Measurements from ENCODE around the gene PSMD6.

The PSMD6 gene

GRCh38 chr3:63980830-63981498, 42.3 kb downstream of the PSMD6 start:
- no peak overlapping the region for H3K4me3 ChIP-seq (ENCODE audit: insufficient read depth in 1 of 2, low read depth in 1 of 2, low read length in 2 of 2)
- H4K91ac ChIP-seq (ENCODE audit: low read length), result no peak overlapping the region
- H3K9me3 ChIP-seq (ENCODE audit: control insufficient read depth, low read length), result no peaks in the 10 kb centered on the region
- H3K27ac ChIP-seq (ENCODE audit: low read length, poor library complexity, severe bottlenecking), result no peak overlapping the region
- no peak overlapping the region for H3K4ac ChIP-seq (ENCODE audit: low read depth in 1 of 2, low read length in 2 of 2)
- H3K14ac ChIP-seq (ENCODE audit: low read length in 2 of 2), result no peak overlapping the region
- no peak overlapping the region for H3K4me2 ChIP-seq (ENCODE audit: low read length, poor library complexity, severe bottlenecking)
- H3K36me3 ChIP-seq (ENCODE audit: control insufficient read depth in 1 of 2, insufficient read depth in 2 of 2, low read depth in 1 of 2, low read length in 2 of 2), result peaks cover 11 to 59% of the 10 kb centered on the region in 2 experiments
- no peak overlapping the region for H3K9ac ChIP-seq (ENCODE audit: low read length)
- DNase-seq, result no peak
- H3K79me1 ChIP-seq (replicated peaks; ENCODE audit: low read length, poor library complexity, severe bottlenecking), result peaks cover 31% of the 10 kb centered on the region
- WGBS, result 90% methylated on average over 8 of the region's 8 CpGs
- no peaks in the 10 kb centered on the region for H3K27me3 ChIP-seq (ENCODE audit: control insufficient read depth in 1 of 2, insufficient read depth in 1 of 2, low read length in 2 of 2)
- H2BK5ac ChIP-seq (ENCODE audit: low read depth, low read length, poor library complexity, severe bottlenecking), result no peak overlapping the region
- H3K4me1 ChIP-seq (ENCODE audit: control insufficient read depth, insufficient read depth, low read depth, low read length), result no peaks in the 10 kb centered on the region
- H2BK15ac ChIP-seq (ENCODE audit: low read depth, poor library complexity, severe bottlenecking), result no peak overlapping the region
- no peak overlapping the region for H2BK120ac ChIP-seq (ENCODE audit: low read depth, low read length)
- H3K18ac ChIP-seq (ENCODE audit: low read depth in 1 of 2, low read length in 2 of 2), result no peak overlapping the region
- H2AK5ac ChIP-seq (ENCODE audit: low read length, severe bottlenecking), result no peak overlapping the region
- no peak overlapping the region for H3K23ac ChIP-seq (ENCODE audit: low read length in 2 of 2)
- no peak overlapping the region for H4K8ac ChIP-seq (ENCODE audit: low read length)
- no peak overlapping the region for H2AFZ ChIP-seq (ENCODE audit: low read depth, low read length)
- H2BK12ac ChIP-seq (ENCODE audit: low read length in 2 of 2), result no peak overlapping the region

- Histone ChIP-seq H3K4ac (ENCODE audit: low read depth in 1 of 2, low read length in 2 of 2) (no peak overlapping the region), H2BK5ac (ENCODE audit: low read depth, low read length, poor library complexity, severe bottlenecking) (no peak overlapping the region), H3K4me3 (ENCODE audit: insufficient read depth in 1 of 2, low read depth in 1 of 2, low read length in 2 of 2) (no peak overlapping the region), H3K27ac (ENCODE audit: low read length, poor library complexity, severe bottlenecking) (no peak overlapping the region), H3K14ac (ENCODE audit: low read length in 2 of 2) (no peak overlapping the region), H4K8ac (ENCODE audit: low read length) (no peak overlapping the region), H4K91ac (ENCODE audit: low read length) (no peak overlapping the region), H3K4me1 (ENCODE audit: control insufficient read depth, insufficient read depth, low read depth, low read length) (peaks cover 4% of the 10 kb centered on the region), H3K4me2 (ENCODE audit: low read length, poor library complexity, severe bottlenecking) (no peak overlapping the region), H3K9ac (ENCODE audit: low read length) (no peak overlapping the region), H3K79me1 (replicated peaks; ENCODE audit: low read length, poor library complexity, severe bottlenecking) (peaks cover 29% of the 10 kb centered on the region), H3K9me3 (ENCODE audit: control insufficient read depth, low read length) (no peaks in the 10 kb centered on the region), H2AK5ac (ENCODE audit: low read length, severe bottlenecking) (no peak overlapping the region), H3K23ac (ENCODE audit: low read length in 2 of 2) (no peak overlapping the region), H3K36me3 (ENCODE audit: control insufficient read depth in 1 of 2, insufficient read depth in 2 of 2, low read depth in 1 of 2, low read length in 2 of 2) (peaks cover 11 to 49% of the 10 kb centered on the region in 2 experiments), H3K18ac (ENCODE audit: low read depth in 1 of 2, low read length in 2 of 2) (no peak overlapping the region), H2BK120ac (ENCODE audit: low read depth, low read length) (no peak overlapping the region), H2AFZ (ENCODE audit: low read depth, low read length) (no peak overlapping the region), H2BK15ac (ENCODE audit: low read depth, poor library complexity, severe bottlenecking) (no peak overlapping the region), H3K27me3 (ENCODE audit: control insufficient read depth in 1 of 2, insufficient read depth in 1 of 2, low read length in 2 of 2) (no peaks in the 10 kb centered on the region), H2BK12ac (ENCODE audit: low read length in 2 of 2) (no peak overlapping the region)
- no peak for DNase-seq
- WGBS, result 100% methylated on average over 2 of the region's 2 CpGs
Observed at GRCh38 chr3:63980019-63980418, 43.3 kb downstream of the PSMD6 start.

- Histone ChIP-seq H3K14ac (ENCODE audit: low read length in 2 of 2) (no peak overlapping the region), H2BK12ac (ENCODE audit: low read length in 2 of 2) (no peak overlapping the region), H3K4me2 (ENCODE audit: low read length, poor library complexity, severe bottlenecking) (no peak overlapping the region), H3K27ac (ENCODE audit: low read length, poor library complexity, severe bottlenecking) (no peak overlapping the region), H3K23ac (ENCODE audit: low read length in 2 of 2) (no peak overlapping the region), H2BK5ac (ENCODE audit: low read depth, low read length, poor library complexity, severe bottlenecking) (no peak overlapping the region), H4K8ac (ENCODE audit: low read length) (no peak overlapping the region), H3K27me3 (ENCODE audit: control insufficient read depth in 1 of 2, insufficient read depth in 1 of 2, low read length in 2 of 2) (no peaks in the 10 kb centered on the region), H3K79me1 (replicated peaks; ENCODE audit: low read length, poor library complexity, severe bottlenecking) (peaks cover 32% of the 10 kb centered on the region), H4K91ac (ENCODE audit: low read length) (no peak overlapping the region), H3K4me1 (ENCODE audit: control insufficient read depth, insufficient read depth, low read depth, low read length) (peaks cover 4% of the 10 kb centered on the region), H3K4ac (ENCODE audit: low read depth in 1 of 2, low read length in 2 of 2) (no peak overlapping the region), H2BK120ac (ENCODE audit: low read depth, low read length) (no peak overlapping the region), H3K9me3 (ENCODE audit: control insufficient read depth, low read length) (no peaks in the 10 kb centered on the region), H2BK15ac (ENCODE audit: low read depth, poor library complexity, severe bottlenecking) (no peak overlapping the region), H3K9ac (ENCODE audit: low read length) (no peak overlapping the region), H2AK5ac (ENCODE audit: low read length, severe bottlenecking) (no peak overlapping the region), H3K4me3 (ENCODE audit: insufficient read depth in 1 of 2, low read depth in 1 of 2, low read length in 2 of 2) (no peak overlapping the region), H3K18ac (ENCODE audit: low read depth in 1 of 2, low read length in 2 of 2) (no peak overlapping the region), H3K36me3 (ENCODE audit: control insufficient read depth in 1 of 2, insufficient read depth in 2 of 2, low read depth in 1 of 2, low read length in 2 of 2) (peaks cover 11 to 45% of the 10 kb centered on the region in 2 experiments), H2AFZ (ENCODE audit: low read depth, low read length) (no peak overlapping the region)
- DNase-seq, result no peak
- 95% methylated on average over 12 of the region's 12 CpGs for WGBS
Observed at GRCh38 chr3:63979093-63979885, 44.0 kb downstream of the PSMD6 start.

GRCh38 chr3:63977893-63978292, 45.4 kb downstream of the PSMD6 start:
- Histone ChIP-seq H3K18ac (ENCODE audit: low read depth in 1 of 2, low read length in 2 of 2) (no peak overlapping the region), H3K4me3 (ENCODE audit: insufficient read depth in 1 of 2, low read depth in 1 of 2, low read length in 2 of 2) (peak overlapping the region in 1 of 2 experiments; percentile 10), H3K23ac (ENCODE audit: low read length in 2 of 2) (no peak overlapping the region), H2AK5ac (ENCODE audit: low read length, severe bottlenecking) (no peak overlapping the region), H2BK5ac (ENCODE audit: low read depth, low read length, poor library complexity, severe bottlenecking) (no peak overlapping the region), H2AFZ (ENCODE audit: low read depth, low read length) (no peak overlapping the region), H3K9me3 (ENCODE audit: control insufficient read depth, low read length) (no peaks in the 10 kb centered on the region), H3K4me1 (ENCODE audit: control insufficient read depth, insufficient read depth, low read depth, low read length) (peaks cover 7% of the 10 kb centered on the region), H3K27me3 (ENCODE audit: control insufficient read depth in 1 of 2, insufficient read depth in 1 of 2, low read length in 2 of 2) (no peaks in the 10 kb centered on the region), H2BK120ac (ENCODE audit: low read depth, low read length) (no peak overlapping the region), H4K91ac (ENCODE audit: low read length) (no peak overlapping the region), H3K4ac (ENCODE audit: low read depth in 1 of 2, low read length in 2 of 2) (no peak overlapping the region), H3K14ac (ENCODE audit: low read length in 2 of 2) (no peak overlapping the region), H3K4me2 (ENCODE audit: low read length, poor library complexity, severe bottlenecking) (no peak overlapping the region), H3K27ac (ENCODE audit: low read length, poor library complexity, severe bottlenecking) (no peak overlapping the region), H2BK12ac (ENCODE audit: low read length in 2 of 2) (peak overlapping the region in 1 of 2 experiments; percentile 19), H2BK15ac (ENCODE audit: low read depth, poor library complexity, severe bottlenecking) (no peak overlapping the region), H3K9ac (ENCODE audit: low read length) (peak overlapping the region; percentile 91), H3K36me3 (ENCODE audit: control insufficient read depth in 1 of 2, insufficient read depth in 2 of 2, low read depth in 1 of 2, low read length in 2 of 2) (peaks cover 14 to 50% of the 10 kb centered on the region in 2 experiments), H4K8ac (ENCODE audit: low read length) (no peak overlapping the region), H3K79me1 (replicated peaks; ENCODE audit: low read length, poor library complexity, severe bottlenecking) (peaks cover 42% of the 10 kb centered on the region)
- 89% methylated on average over 4 of the region's 4 CpGs for WGBS
- DNase-seq, result no peak

All from mesenchymal stem cell (in vitro differentiated cells and primary cell).